ENCODE results near the gene THOC1.

Gene THOC1

DNA sequence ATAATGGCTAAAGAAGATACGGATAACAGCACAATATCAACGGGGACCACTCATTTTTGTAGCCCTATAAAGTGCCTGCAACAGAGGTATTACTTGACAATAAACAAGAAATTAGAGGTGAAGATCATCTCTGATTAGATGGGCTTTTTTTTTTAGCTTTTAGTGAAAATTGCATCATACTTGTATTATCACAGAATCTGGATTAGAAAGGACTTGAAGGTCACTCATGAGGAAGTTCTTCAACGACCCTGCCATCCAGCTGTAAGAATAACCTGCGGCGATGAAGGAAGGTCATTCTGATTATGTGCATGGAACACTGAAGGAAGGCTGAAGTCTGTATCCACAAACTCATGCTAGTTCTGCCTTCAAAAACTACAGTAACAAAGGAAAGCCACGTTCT, 40.5 kb downstream of the THOC1 start:
- H3K27ac Mint-ChIP-seq (ENCODE audit: low read depth): no peak overlapping the region
- H3K36me3 Mint-ChIP-seq (ENCODE audit: insufficient read depth): peaks cover 27% of the 10 kb centered on the region
- no peak for ATAC-seq (replicated peaks; ENCODE audit: extremely low read depth, poor library complexity, severe bottlenecking)
- no peak overlapping the region for H3K4me3 Mint-ChIP-seq
- H3K9me3 Mint-ChIP-seq: no peaks in the 10 kb centered on the region
- no peak for DNase-seq (ENCODE audit: low spot score in 2 of 2)
- peaks cover 5% of the 10 kb centered on the region for H3K4me1 Mint-ChIP-seq
- no peaks in the 10 kb centered on the region for H3K27me3 Mint-ChIP-seq

GRCh38 chr18:225745-226144, 42.1 kb downstream of the THOC1 start:
- H3K27me3 Mint-ChIP-seq: no peaks in the 10 kb centered on the region
- no peaks in the 10 kb centered on the region for H3K9me3 Mint-ChIP-seq
- ATAC-seq (replicated peaks; ENCODE audit: extremely low read depth, poor library complexity, severe bottlenecking) (no peak), DNase-seq (ENCODE audit: low spot score in 2 of 2) (no peak)
- no peak overlapping the region for H3K27ac Mint-ChIP-seq (ENCODE audit: low read depth)
- no peak overlapping the region for H3K4me3 Mint-ChIP-seq
- peaks cover 30% of the 10 kb centered on the region for H3K36me3 Mint-ChIP-seq (ENCODE audit: insufficient read depth)
- H3K4me1 Mint-ChIP-seq: peaks cover 5% of the 10 kb centered on the region

GRCh38 chr18:220708-221107, 47.1 kb downstream of the THOC1 start:
- Mint-ChIP-seq H3K4me3 (no peak overlapping the region), H3K4me1 (peaks cover 6% of the 10 kb centered on the region), H3K36me3 (ENCODE audit: insufficient read depth) (peaks cover 41% of the 10 kb centered on the region), H3K27ac (ENCODE audit: low read depth) (peak overlapping the region; percentile 87), H3K27me3 (no peaks in the 10 kb centered on the region), H3K9me3 (no peaks in the 10 kb centered on the region)
- ATAC-seq (replicated peaks; ENCODE audit: extremely low read depth, poor library complexity, severe bottlenecking): no peak
- no peak for DNase-seq (ENCODE audit: low spot score in 2 of 2)

DNA sequence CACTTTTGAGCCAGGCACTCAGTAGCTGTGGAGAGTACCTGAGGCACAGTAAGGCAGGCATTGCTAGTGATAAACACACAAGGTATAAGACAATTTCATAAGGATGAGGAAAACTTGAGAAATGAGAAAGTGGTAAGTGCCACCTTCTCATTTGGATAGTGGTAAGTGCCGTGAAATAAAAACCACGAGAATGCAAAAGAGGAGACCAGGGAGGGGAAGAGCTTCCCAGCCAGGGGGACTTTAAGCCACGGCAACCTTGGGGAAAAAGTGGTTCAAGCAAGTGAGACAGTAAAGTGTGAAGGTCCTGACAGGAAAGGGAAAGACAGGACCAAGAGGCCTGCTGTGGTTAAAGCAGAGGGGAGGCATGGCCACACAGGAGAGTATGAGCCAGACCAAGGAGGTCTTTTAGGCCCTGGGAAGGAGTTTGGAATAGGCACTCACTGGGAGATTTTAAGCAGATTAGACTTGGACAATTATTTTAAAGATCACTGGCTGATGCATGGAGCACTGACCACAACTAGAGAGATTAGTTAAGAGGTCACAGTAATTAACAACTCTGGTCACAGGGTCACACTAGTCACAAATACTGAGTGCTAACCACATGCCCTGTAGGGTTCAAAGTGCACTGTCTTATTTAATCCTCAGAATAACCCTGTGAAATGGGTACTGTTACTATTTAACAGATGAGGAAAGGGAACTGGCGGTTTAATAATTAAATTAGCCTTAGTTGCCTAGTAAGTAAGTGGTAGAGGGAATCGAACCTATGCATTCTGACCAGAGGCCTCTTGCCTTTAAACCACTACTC, 50.1 kb downstream of the THOC1 start:
- Mint-ChIP-seq H3K4me3 (no peak overlapping the region), H3K36me3 (ENCODE audit: insufficient read depth) (peaks cover 44% of the 10 kb centered on the region), H3K4me1 (peaks cover 6% of the 10 kb centered on the region), H3K9me3 (no peaks in the 10 kb centered on the region), H3K27ac (ENCODE audit: low read depth) (peak overlapping the region; percentile 64), H3K27me3 (no peaks in the 10 kb centered on the region)
- DNase-seq (ENCODE audit: low spot score in 2 of 2): no peak
- no peak for ATAC-seq (replicated peaks; ENCODE audit: extremely low read depth, poor library complexity, severe bottlenecking)

GRCh38 chr18:215448-216010, 52.3 kb downstream of the THOC1 start:
- Mint-ChIP-seq H3K27me3 (no peaks in the 10 kb centered on the region), H3K4me3 (no peak overlapping the region), H3K27ac (ENCODE audit: low read depth) (no peak overlapping the region), H3K4me1 (peaks cover 6% of the 10 kb centered on the region), H3K36me3 (ENCODE audit: insufficient read depth) (peaks cover 60% of the 10 kb centered on the region), H3K9me3 (no peaks in the 10 kb centered on the region)
- ATAC-seq (replicated peaks; ENCODE audit: extremely low read depth, poor library complexity, severe bottlenecking) (no peak), DNase-seq (ENCODE audit: low spot score in 2 of 2) (no peak)

DNA sequence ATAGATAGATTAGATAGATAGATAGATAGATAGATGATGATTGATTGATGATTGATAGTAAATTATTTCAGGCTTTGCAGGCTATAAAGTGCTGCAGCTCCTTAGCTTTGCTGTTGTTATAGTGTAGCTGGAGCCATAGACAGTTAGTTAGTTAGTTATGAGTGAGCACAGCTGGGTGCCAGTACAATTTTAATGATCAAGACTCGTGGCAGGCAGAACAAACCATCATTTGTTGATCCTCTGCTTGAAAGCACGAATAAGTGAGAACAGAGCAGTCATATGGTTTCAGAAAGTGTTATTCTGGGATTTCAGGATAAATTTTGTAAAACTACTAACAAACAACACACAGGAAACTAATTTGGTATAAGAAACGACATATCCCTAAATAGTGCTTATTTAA, 53.9 kb downstream of the THOC1 start:
- no peaks in the 10 kb centered on the region for H3K9me3 Mint-ChIP-seq
- H3K4me1 Mint-ChIP-seq: peaks cover 6% of the 10 kb centered on the region
- H3K27me3 Mint-ChIP-seq: no peaks in the 10 kb centered on the region
- no peak for DNase-seq (ENCODE audit: low spot score in 2 of 2)
- H3K36me3 Mint-ChIP-seq (ENCODE audit: insufficient read depth): peaks cover 73% of the 10 kb centered on the region
- peak overlapping the region; percentile 26 for H3K27ac Mint-ChIP-seq (ENCODE audit: low read depth)
- no peak for ATAC-seq (replicated peaks; ENCODE audit: extremely low read depth, poor library complexity, severe bottlenecking)
- no peak overlapping the region for H3K4me3 Mint-ChIP-seq

- Mint-ChIP-seq H3K36me3 (ENCODE audit: insufficient read depth) (peaks cover 74% of the 10 kb centered on the region), H3K27me3 (no peaks in the 10 kb centered on the region), H3K27ac (ENCODE audit: low read depth) (peak overlapping the region; percentile 26), H3K4me1 (peaks cover 6% of the 10 kb centered on the region), H3K4me3 (no peak overlapping the region), H3K9me3 (no peaks in the 10 kb centered on the region)
- no peak for ATAC-seq (replicated peaks; ENCODE audit: extremely low read depth, poor library complexity, severe bottlenecking)
- no peak for DNase-seq (ENCODE audit: low spot score in 2 of 2)
Measured at GRCh38 chr18:213505-213904, 54.3 kb downstream of the THOC1 start.

GRCh38 chr18:212780-213179, 55.1 kb downstream of the THOC1 start:
- ATAC-seq (replicated peaks; ENCODE audit: extremely low read depth, poor library complexity, severe bottlenecking) (no peak), DNase-seq (ENCODE audit: low spot score in 2 of 2) (no peak)
- no peak overlapping the region for H3K4me3 Mint-ChIP-seq
- H3K36me3 Mint-ChIP-seq (ENCODE audit: insufficient read depth): peaks cover 72% of the 10 kb centered on the region
- H3K27ac Mint-ChIP-seq (ENCODE audit: low read depth): no peak overlapping the region
- H3K27me3 Mint-ChIP-seq: no peaks in the 10 kb centered on the region
- H3K9me3 Mint-ChIP-seq: no peaks in the 10 kb centered on the region
- peaks cover 6% of the 10 kb centered on the region for H3K4me1 Mint-ChIP-seq

DNA sequence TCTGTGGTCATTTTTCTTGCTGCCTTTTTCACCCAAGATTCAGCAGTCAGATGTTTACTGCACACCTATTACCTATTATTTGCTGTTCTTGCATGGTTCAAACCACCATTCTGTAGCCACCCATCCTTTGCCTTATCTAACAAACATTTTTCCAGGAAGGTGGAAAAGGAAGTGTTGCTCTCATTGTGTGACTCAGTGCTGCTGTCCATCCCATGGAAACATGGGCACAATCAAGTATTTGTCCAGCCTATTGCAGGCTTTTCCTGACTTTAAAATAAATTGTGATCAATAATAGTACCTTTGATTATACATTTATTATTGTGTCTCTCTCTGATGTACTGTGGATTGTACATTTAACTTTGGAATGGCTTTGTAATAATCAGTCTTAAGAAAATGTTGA, 56.3 kb downstream of the THOC1 start:
- H3K27me3 Mint-ChIP-seq: no peaks in the 10 kb centered on the region
- no peak overlapping the region for H3K4me3 Mint-ChIP-seq
- H3K27ac Mint-ChIP-seq (ENCODE audit: low read depth): no peak overlapping the region
- DNase-seq (ENCODE audit: low spot score in 2 of 2) (no peak), ATAC-seq (replicated peaks; ENCODE audit: extremely low read depth, poor library complexity, severe bottlenecking) (no peak)
- peaks cover 64% of the 10 kb centered on the region for H3K36me3 Mint-ChIP-seq (ENCODE audit: insufficient read depth)
- H3K9me3 Mint-ChIP-seq: no peaks in the 10 kb centered on the region
- no peaks in the 10 kb centered on the region for H3K4me1 Mint-ChIP-seq

GRCh38 chr18:210733-211132, 57.1 kb downstream of the THOC1 start:
- H3K27ac Mint-ChIP-seq (ENCODE audit: low read depth): no peak overlapping the region
- no peaks in the 10 kb centered on the region for H3K4me1 Mint-ChIP-seq
- no peak for DNase-seq (ENCODE audit: low spot score in 2 of 2)
- no peak for ATAC-seq (replicated peaks; ENCODE audit: extremely low read depth, poor library complexity, severe bottlenecking)
- no peak overlapping the region for H3K4me3 Mint-ChIP-seq
- no peaks in the 10 kb centered on the region for H3K27me3 Mint-ChIP-seq
- H3K36me3 Mint-ChIP-seq (ENCODE audit: insufficient read depth): peaks cover 69% of the 10 kb centered on the region
- no peaks in the 10 kb centered on the region for H3K9me3 Mint-ChIP-seq

GRCh38 chr18:210075-210474, 57.8 kb downstream of the THOC1 start:
- Mint-ChIP-seq H3K27me3 (no peaks in the 10 kb centered on the region), H3K36me3 (ENCODE audit: insufficient read depth) (peaks cover 71% of the 10 kb centered on the region), H3K4me1 (no peaks in the 10 kb centered on the region), H3K9me3 (no peaks in the 10 kb centered on the region), H3K27ac (ENCODE audit: low read depth) (peak overlapping the region; percentile 29), H3K4me3 (no peak overlapping the region)
- no peak for ATAC-seq (replicated peaks; ENCODE audit: extremely low read depth, poor library complexity, severe bottlenecking)
- DNase-seq (ENCODE audit: low spot score in 2 of 2): no peak

GRCh38 chr18:199768-200167, 68.1 kb downstream of the THOC1 start:
- H3K36me3 Mint-ChIP-seq (ENCODE audit: insufficient read depth): peaks cover 58% of the 10 kb centered on the region
- no peak for DNase-seq (ENCODE audit: low spot score in 2 of 2)
- ATAC-seq (replicated peaks; ENCODE audit: extremely low read depth, poor library complexity, severe bottlenecking): no peak
- H3K27me3 Mint-ChIP-seq: no peaks in the 10 kb centered on the region
- H3K27ac Mint-ChIP-seq (ENCODE audit: low read depth): no peak overlapping the region
- H3K9me3 Mint-ChIP-seq: no peaks in the 10 kb centered on the region
- H3K4me3 Mint-ChIP-seq: no peak overlapping the region
- H3K4me1 Mint-ChIP-seq: no peaks in the 10 kb centered on the region

GRCh38 chr18:199214-199613, 68.6 kb downstream of the THOC1 start:
- Mint-ChIP-seq H3K27me3 (no peaks in the 10 kb centered on the region), H3K9me3 (no peaks in the 10 kb centered on the region), H3K36me3 (ENCODE audit: insufficient read depth) (peaks cover 53% of the 10 kb centered on the region), H3K4me1 (no peaks in the 10 kb centered on the region), H3K4me3 (no peak overlapping the region), H3K27ac (ENCODE audit: low read depth) (no peak overlapping the region)
- DNase-seq (ENCODE audit: low spot score in 2 of 2) (no peak), ATAC-seq (replicated peaks; ENCODE audit: extremely low read depth, poor library complexity, severe bottlenecking) (no peak)
